Thoracic aorta endothelial cell (primary cell): Measurements from ENCODE around the gene SERINC2. TPM values are rescaled to one million over a fixed set of nuclear protein-coding genes. Genes with fewer than 3 reads are reported as not detected.

Experiments used
- total RNA-seq: library from RNA; depleted of rRNA; stranded (reverse); fragments of >200 nt; gene quantifications from 2 replicates; pipeline ENCODE4 v1.2.3, GENCODE V29; 2012

SERINC2 gene
- total RNA-seq, result 6.0 and 7.0 TPM in 2 replicates

GRCh38 chr1:31412732-31413404 lies at the start of gene SERINC2:
Gene SERINC2 (plus strand): TSS chr1:31413213. CDS start chr1:31413266, 53 bp downstream.

GRCh38 chr1:31373056-31373896 lies 39.7 kb upstream of the SERINC2 start, which contains the start of gene FABP3:
Gene FABP3 (minus strand): TSS chr1:31373076. CDS start chr1:31373014, 62 bp downstream.

Other genes with a start within 250 kb of the SERINC2 start
- gene NKAIN1, start 173.3 kb upstream of the SERINC2 start, total RNA-seq, result 0.07 TPM in 1 of 2 replicates, not detected in the other
- 130 and 169 TPM in 2 replicates for gene SNRNP40, start 116.4 kb upstream of the SERINC2 start, total RNA-seq
- 41.8 and 42.4 TPM in 2 replicates for gene ZCCHC17, start 116.2 kb upstream of the SERINC2 start, total RNA-seq
- not detected in 2 replicates for gene FABP3, start 40.1 kb upstream of the SERINC2 start, total RNA-seq
- 329 and 456 TPM in 2 replicates for gene TINAGL1, start 163.3 kb downstream of the SERINC2 start, total RNA-seq
- 0.57 and 0.66 TPM in 2 replicates for gene HCRTR1, start 204.5 kb downstream of the SERINC2 start, total RNA-seq
- 63.0 and 76.7 TPM in 2 replicates for gene PEF1, start 231.7 kb downstream of the SERINC2 start, total RNA-seq